GM11168 (cell line): ENCODE measurements around the gene USP46.

ENCODE experiments used
- in situ Hi-C: fragments of 300-500 bp; cut with MboI; formaldehyde crosslinking; loops from one replicate; pipeline ENCODE4 v1.12.0; 2022; ENCODE audit warnings: low sequenced_read_pairs; ENCODE audit not compliant: unreplicated experiment

Gene USP46

GRCh38 chr4:52578951-52579350 lies 80.2 kb downstream of the USP46 start:
- in situ Hi-C loops, result no loop called here

GRCh38 chr4:52577624-52577962 lies 81.5 kb downstream of the USP46 start:
- in situ Hi-C loops, result no loop called here

DNA sequence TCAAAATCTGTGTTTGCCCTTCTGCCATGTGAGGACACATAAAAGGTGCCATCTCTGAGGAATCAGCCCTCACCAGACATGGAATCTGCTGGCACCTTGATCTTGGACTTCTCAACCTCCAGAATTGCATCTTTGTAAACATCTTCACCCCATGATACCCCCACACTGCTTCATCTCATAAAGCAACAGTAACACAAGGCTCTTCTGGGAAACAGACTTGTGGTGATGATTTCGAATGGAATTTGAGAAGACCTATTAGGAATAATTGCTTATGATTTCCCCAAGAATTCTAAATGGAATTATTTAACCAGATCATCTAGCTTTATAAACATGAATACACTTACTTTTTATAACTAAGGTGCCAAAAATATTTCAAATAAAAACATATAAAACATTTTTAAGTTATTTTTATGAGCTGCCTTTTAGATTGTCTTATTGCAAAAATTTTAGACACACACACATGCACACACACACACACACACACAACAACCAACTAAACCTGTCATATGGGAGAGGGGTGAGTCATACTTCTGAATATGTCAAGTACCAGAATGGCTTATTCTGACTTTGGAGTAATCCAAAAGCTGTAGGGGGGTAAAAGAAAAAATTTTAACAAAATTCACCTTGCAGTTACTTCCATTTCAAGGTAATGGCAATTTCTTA lies 82.0 kb downstream of the USP46 start:
- in situ Hi-C loops, result no loop called here

GRCh38 chr4:52576326-52576725 lies 82.8 kb downstream of the USP46 start:
- in situ Hi-C loops, result no loop called here

GRCh38 chr4:52575406-52575805 lies 83.7 kb downstream of the USP46 start:
- in situ Hi-C loops, result no loop called here

GRCh38 chr4:52574036-52574435 lies 85.1 kb downstream of the USP46 start:
- in situ Hi-C loops, result no loop called here

DNA sequence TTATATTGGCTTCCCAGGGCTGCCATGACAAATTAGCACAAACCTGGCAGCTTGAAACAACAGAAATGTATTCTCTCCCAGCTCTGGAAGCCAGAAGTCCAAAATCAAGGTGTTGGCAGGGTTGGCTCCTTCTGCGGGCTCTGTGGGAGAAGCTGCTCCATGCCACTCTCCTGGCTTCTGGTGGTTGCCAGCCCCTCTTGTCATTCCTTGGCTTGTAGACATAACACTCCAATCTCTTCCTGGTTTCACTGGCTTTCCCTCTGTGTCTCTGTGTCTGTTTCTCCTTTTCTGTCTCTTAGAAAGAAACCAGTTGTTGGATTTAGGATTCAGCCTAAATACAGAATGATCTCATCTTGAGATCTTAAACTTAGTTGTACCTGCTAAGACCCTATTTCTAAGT lies 85.5 kb downstream of the USP46 start:
- in situ Hi-C loops, result no loop called here

DNA sequence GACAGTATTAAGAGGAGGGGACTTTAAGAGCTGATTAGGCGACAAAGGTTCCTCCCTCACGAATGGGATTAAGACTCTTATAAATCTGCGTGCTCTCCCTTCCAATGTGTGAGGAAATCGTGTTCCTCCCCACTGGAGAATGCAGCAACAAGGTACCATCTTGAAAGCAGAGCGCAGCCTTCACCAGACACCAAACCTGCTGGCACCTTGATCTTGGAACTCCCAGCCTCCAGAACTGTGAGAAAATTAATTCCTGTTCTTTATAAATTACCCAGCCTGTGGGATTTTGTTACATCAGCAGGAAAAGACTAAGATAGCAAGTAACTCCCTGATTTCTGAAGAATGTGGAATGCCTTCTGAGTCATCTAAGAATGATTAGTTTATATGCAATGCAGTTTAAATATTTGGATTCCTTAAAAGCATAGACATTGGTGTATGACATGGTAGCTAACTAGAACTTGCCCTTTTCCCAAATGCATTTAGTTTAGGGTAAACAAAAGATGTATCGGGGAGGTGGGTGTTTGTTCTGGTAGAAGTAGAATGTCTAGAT lies 86.1 kb downstream of the USP46 start:
- in situ Hi-C loops, result no loop called here

- in situ Hi-C loops, result no loop called here
These were observed 90.8 kb downstream of the USP46 start for GRCh38 chr4:52568351-52568750.

GRCh38 chr4:52566136-52567031 lies 92.7 kb downstream of the USP46 start:
- in situ Hi-C loops, result no loop called here

GRCh38 chr4:52560844-52561280 lies 98.2 kb downstream of the USP46 start:
- in situ Hi-C loops, result no loop called here

DNA sequence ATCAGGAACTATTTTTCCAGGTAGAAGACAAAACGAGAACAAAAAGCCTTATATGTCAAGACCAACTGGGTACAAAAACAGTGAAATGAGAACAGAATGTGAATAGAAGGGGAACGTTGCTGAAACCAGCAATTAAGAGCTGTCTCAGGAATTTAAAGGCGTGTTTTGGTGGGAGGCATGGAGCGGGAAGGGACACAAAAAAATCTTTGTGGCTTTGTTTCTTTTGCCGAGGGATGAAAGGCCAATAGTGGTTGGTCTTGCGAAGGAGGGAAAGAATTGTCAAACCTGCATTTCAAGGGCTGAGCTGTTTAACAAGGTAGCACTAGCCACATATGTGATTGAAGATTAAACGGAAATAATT lies 103.8 kb downstream of the USP46 start:
- in situ Hi-C loops, result no loop called here

DNA sequence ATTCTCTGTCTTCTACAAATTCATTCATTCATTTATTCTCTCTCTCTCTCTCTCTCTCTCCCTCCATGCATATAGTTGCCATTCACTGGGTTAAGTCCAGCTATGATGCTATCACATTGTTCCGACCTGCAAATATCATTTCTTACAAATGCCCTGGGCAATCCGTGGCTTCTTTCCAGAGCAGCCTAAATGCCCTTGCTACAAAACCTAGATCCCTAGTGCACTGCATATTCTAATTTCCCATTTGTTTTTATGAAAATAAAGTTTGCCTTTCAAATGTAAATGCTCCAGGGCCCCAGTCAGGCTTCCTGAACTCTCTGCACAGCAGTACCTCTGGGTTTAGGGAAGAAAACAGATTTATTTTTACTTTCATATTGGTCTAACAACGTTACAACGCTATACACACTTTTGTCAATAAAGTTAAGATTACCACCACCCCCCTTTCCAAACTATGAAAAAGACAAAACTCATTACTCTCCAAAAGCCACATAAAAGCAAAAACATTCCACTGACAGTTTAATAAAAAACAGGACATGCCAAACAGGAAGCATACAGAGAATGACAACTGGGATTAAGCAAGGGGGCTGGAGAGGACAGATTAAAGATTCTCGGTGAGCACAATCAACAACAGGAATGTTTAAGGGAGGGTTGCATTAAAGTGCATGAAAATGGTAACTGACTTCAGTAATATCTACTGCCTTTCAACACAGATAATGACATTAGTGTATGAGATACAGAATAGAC lies 104.3 kb downstream of the USP46 start:
- in situ Hi-C loops, result no loop called here

GRCh38 chr4:52552778-52553177 lies 106.3 kb downstream of the USP46 start:
- in situ Hi-C loops, result no loop called here

- in situ Hi-C loops, result no loop called here
These were observed 107.6 kb downstream of the USP46 start for GRCh38 chr4:52551487-52551886.

DNA sequence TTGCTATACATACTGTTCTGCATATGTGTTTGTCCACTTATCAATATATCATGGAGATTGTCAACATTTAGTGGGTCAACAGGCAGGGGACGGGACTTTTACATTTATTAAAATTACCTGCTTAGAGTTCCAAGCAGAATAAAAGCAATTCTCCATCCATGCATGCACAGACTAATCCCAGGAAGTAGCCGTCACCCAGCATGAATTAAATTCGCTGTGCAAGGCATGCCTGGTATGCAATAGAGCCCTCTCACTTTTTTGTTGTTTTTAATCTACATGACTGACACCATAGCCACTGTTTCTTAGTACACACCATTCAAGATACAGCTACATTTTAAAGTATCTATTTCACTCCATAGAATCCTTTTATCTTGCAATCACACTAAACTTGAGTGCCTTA lies 108.9 kb downstream of the USP46 start:
- in situ Hi-C loops, result no loop called here

GRCh38 chr4:52548818-52549570 lies 110.1 kb downstream of the USP46 start:
- in situ Hi-C loops, result loop anchor here (10.0 kb wide), 1 partner anchor 436 kb away; no protein-coding TSS in a partner anchor

- in situ Hi-C loops, result loop anchor here (10.0 kb wide), 1 partner anchor 438 kb away; no protein-coding TSS in a partner anchor
These were observed 112.7 kb downstream of the USP46 start for GRCh38 chr4:52546449-52546848.

DNA sequence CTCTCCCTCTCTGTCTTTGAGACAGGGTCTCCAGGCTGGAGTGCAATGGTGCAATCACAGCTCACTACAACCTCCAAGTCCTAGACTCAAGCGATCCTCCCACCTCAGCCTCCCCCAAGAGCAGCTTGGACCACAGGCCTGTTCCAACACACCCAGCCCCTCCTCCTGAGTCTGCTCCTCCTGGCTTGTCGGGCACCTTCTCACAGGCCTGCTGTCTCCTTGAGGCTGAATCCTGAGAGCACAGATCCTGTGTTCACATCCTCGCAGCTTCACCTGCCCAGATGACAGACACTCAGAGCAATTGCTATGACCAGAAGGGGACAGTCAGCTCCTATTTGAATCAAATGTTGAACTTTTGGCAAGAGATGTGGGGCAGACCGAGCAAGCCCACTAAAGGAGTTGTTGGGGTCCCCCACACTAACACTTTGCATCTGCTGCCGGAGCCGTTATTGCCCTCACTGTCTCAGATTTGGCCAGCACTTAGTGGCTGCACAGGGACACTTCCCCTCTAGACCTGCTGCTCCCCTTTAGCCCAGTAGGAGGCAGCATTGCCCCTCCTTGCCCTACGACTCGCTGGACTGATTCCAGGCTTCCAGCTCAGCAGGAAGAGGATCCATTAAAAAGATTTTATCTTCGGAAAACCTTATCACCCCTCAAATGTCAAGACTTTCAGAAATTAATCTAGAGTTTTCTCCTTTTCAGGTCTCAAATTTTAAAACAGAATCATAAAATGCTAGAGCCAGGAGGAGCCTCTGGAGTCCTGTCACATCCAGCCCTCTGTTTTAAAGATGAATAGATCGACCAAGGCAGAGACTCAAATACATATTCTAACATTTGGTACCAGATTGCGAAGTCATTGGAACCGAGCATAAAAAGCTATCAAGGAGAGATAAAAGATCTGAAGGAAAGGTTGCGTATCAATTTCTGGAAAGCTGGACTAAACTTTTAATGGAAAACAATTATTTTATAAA lies 113.7 kb downstream of the USP46 start:
- in situ Hi-C loops, result loop anchor here (10.0 kb wide), 1 partner anchor 439 kb away; no protein-coding TSS in a partner anchor
